Esophagus muscularis mucosa (tissue), 4 donors: Measurements from ENCODE around the gene PRR5. TPM values are rescaled to one million over a fixed set of nuclear protein-coding genes. Genes with fewer than 3 reads are reported as not detected.

Experiments used
- DNase-seq: peaks from one replicate; pipeline ENCODE4 v3.0.0-alpha.2; 2017; ENCODE audit errors: extremely low spot score
- H3K27ac ChIP-seq, 4 donors: fragments of 200-600 bp; sonication (generic); replicated peaks in 1 of 4; 1 replicate in 3 of 4; 2 replicates in 1 of 4; pipeline ENCODE4 v1.5.1; 2016 to 2019; ENCODE audit warnings: mild to moderate bottlenecking in 1 of 4
- H3K27me3 ChIP-seq, 4 donors: fragments of 200-600 bp; sonication (generic); one replicate each; pipeline versions ENCODE4 v1.5.1 to v1.6.0; 2016 to 2019
- H3K36me3 ChIP-seq, 4 donors: fragments of 200-600 bp; sonication (generic); one replicate each; pipeline ENCODE4 v1.5.1; 2016 to 2019
- H3K4me1 ChIP-seq, 4 donors: fragments of 200-600 bp; sonication (generic); one replicate each; pipeline ENCODE4 v1.5.1; 2016 to 2019
- H3K4me3 ChIP-seq, 4 donors: fragments of 200-600 bp; sonication (generic); 1 replicate in 2 of 4; 2 replicates in 2 of 4; pipeline ENCODE4 v1.5.1; 2016 to 2019; ENCODE audit warnings: mild to moderate bottlenecking in 4 of 4, moderate library complexity in 1 of 4
- H3K9me3 ChIP-seq, 4 donors: fragments of 200-600 bp; sonication (generic); 1 replicate in 3 of 4; 2 replicates in 1 of 4; pipeline ENCODE4 v1.5.1; 2016 to 2019
- CTCF ChIP-seq, 3 experiments: fragments of 200-600 bp in 2 of 3; fragments of 450-650 bp in 1 of 3; sonication (generic) in 2 of 3; IDR thresholded peaks; one replicate each; pipeline ENCODE4 v1.5.1; 2017 to 2019; ENCODE audit warnings: antibody characterized with exemption in 3 of 3, mild to moderate bottlenecking in 2 of 3, moderate library complexity in 1 of 3
- EP300 ChIP-seq: sonication (generic); formaldehyde crosslinking; IDR thresholded peaks from one replicate; pipeline ENCODE4 v1.6.1; 2017; ENCODE audit warnings: antibody characterized with exemption
- POLR2A ChIP-seq: fragments of 450-650 bp; IDR thresholded peaks from one replicate; pipeline ENCODE4 v1.6.1; 2017; ENCODE audit warnings: antibody characterized with exemption, moderate library complexity, mild to moderate bottlenecking, low read depth
- POLR2AphosphoS5 ChIP-seq, 2 donors: sonication (generic); formaldehyde crosslinking; IDR thresholded peaks; one replicate each; pipeline ENCODE4 v1.6.1; 2017; ENCODE audit warnings: antibody characterized with exemption in 2 of 2
- WGBS: methylation state at CpG from one replicate; pipeline ENCODE4 v1.1.5; 2018; 5-methylcytosine and 5-hydroxymethylcytosine counted together
- intact Hi-C: fragments of 100-400 bp; cut with DNase I; formaldehyde crosslinking; loops from one replicate; pipeline ENCODE4 v1.15.1; 2023
- total RNA-seq, 4 donors: library from RNA; depleted of rRNA; stranded (reverse); fragments of >200 nt; gene quantifications; one replicate each; pipeline versions ENCODE4 v1.1.0 to v1.2.1, GENCODE V29; 2016

Gene PRR5
- total RNA-seq, 4 donors from 2014 or later: 5.6 to 16.6 (median 11.4) TPM

- Histone ChIP-seq H3K4me1 (peaks cover 0 to 10% (median 4%) of the 10 kb centered on the region in 4 donors), H3K36me3 (no peaks in the 10 kb centered on the region), H3K27ac (no peak overlapping the region), H3K4me3 (no peak overlapping the region), H3K9me3 (no peaks in the 10 kb centered on the region), H3K27me3 (peaks cover 0 to 56% (median 0%) of the 10 kb centered on the region in 4 donors)
- intact Hi-C loops: no loop called here
- DNase-seq: no peak
- TF ChIP-seq POLR2A: no peak
- no peak for TF ChIP-seq POLR2AphosphoS5 (IDR thresholded peaks at IDR 0.05)
- no peak for TF ChIP-seq CTCF (IDR thresholded peaks at IDR 0.05)
- no peak for TF ChIP-seq EP300
- WGBS: 73% methylated on average over 4 of the region's 4 CpGs
These were observed 8.9 kb upstream of the PRR5 start for GRCh38 chr22:44693145-44693544.

- Histone ChIP-seq H3K4me3 (no peak overlapping the region), H3K27me3 (peaks cover 0 to 56% (median 0%) of the 10 kb centered on the region in 4 donors), H3K9me3 (no peaks in the 10 kb centered on the region), H3K27ac (no peak overlapping the region), H3K4me1 (peaks cover 0 to 13% (median 8%) of the 10 kb centered on the region in 4 donors), H3K36me3 (no peaks in the 10 kb centered on the region)
- 93% methylated on average over 9 of the region's 9 CpGs for WGBS
- TF ChIP-seq POLR2AphosphoS5 (IDR thresholded peaks at IDR 0.05): no peak
- no peak for TF ChIP-seq CTCF (IDR thresholded peaks at IDR 0.05)
- TF ChIP-seq POLR2A: no peak
- no peak for TF ChIP-seq EP300
- intact Hi-C loops: no loop called here
- DNase-seq: no peak
These were observed 8.2 kb upstream of the PRR5 start for GRCh38 chr22:44693756-44694155.

- TF ChIP-seq CTCF (IDR thresholded peaks at IDR 0.05): peak; percentile 74 to 90 (median 83)
- TF ChIP-seq POLR2A: no peak
- TF ChIP-seq POLR2AphosphoS5 (IDR thresholded peaks at IDR 0.05): no peak
- TF ChIP-seq EP300: no peak
- no peak for DNase-seq
- intact Hi-C loops: loop anchor here (1.0 kb wide), 1 partner anchor 39 kb away; no protein-coding TSS in a partner anchor
- no CpG with 5 or more reads among the region's 22 CpGs for WGBS
- H3K4me3 ChIP-seq: no peak overlapping the region
- peaks cover 7 to 24% (median 23%) of the 10 kb centered on the region in 4 donors for H3K4me1 ChIP-seq
- no peak overlapping the region for H3K27ac ChIP-seq
- H3K36me3 ChIP-seq: no peaks in the 10 kb centered on the region
- no peaks in the 10 kb centered on the region for H3K9me3 ChIP-seq
- H3K27me3 ChIP-seq: peaks cover 0 to 51% (median 2%) of the 10 kb centered on the region in 4 donors
These were observed 4.4 kb upstream of the PRR5 start for GRCh38 chr22:44697423-44698141.

- Histone ChIP-seq H3K27me3 (peaks cover 0 to 63% (median 5%) of the 10 kb centered on the region in 4 donors), H3K4me3 (no peak overlapping the region), H3K4me1 (peaks cover 17 to 34% (median 33%) of the 10 kb centered on the region in 4 donors), H3K36me3 (no peaks in the 10 kb centered on the region), H3K9me3 (no peaks in the 10 kb centered on the region), H3K27ac (peak overlapping the region in 3 of 4 donors; percentile 6 to 35 (median 8))
- DNase-seq: no peak
- intact Hi-C loops: no loop called here
- 66% methylated on average over 22 of the region's 23 CpGs for WGBS
- no peak for TF ChIP-seq CTCF (IDR thresholded peaks at IDR 0.05)
- TF ChIP-seq POLR2A: no peak
- no peak for TF ChIP-seq POLR2AphosphoS5 (IDR thresholded peaks at IDR 0.05)
- TF ChIP-seq EP300: no peak
These were observed 3.2 kb upstream of the PRR5 start for GRCh38 chr22:44698531-44699421.
